ENCODE measurements around the gene ADAMTS12. TPM values are rescaled to one million over a fixed set of nuclear protein-coding genes. Genes with fewer than 3 reads are reported as not detected.
A peak's percentile ranks its signal among the peaks of the same experiment; 100 is the strongest.
"Not testable (repeated sequence)": the region's sequence is repeated elsewhere in the genome, so short reads cannot be mapped to it uniquely, and the experiment has no call there.

The ADAMTS12 gene
- total RNA-seq, 1 donor from 2014 or later: 2.3 TPM

DNA sequence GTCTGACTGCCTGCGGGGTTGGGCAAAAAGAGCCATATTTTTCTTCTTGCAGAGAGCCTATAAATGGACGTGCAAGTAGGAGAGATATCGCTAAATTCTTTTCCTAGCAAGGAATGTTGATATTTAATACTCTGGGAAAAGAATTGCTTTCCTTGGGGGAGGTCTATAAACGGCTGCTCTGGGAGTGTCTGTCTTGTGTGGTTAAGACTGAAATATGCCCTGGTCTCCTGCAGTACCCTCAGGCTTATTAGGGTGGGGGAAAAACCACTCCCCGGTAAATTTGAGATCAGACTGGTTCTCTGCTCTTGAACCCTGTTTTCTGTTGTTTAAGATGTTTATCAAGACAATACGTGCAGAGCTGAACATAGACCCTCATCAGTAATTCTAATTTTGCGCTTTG lies 14.5 kb upstream of the ADAMTS12 start:
- DNase-seq (ENCODE audit: low read depth): not testable (repeated sequence)

DNA sequence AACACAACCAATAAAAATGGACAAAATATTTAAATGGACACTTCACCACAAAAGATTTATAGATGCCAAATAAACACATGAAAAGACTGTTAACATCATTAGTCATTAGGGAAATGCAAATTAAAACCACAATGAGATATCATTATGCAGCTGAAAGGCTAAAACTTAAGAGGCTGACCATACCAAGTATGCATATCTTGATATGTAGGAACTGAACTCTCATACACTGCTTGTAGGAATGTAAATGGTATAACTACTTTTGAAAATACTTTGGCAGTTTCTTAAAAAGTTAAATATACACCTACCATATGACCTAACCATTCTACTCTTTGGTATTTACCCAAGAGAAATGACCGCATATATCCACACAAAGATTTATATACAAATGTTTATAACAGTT lies 13.6 kb upstream of the ADAMTS12 start:
- DNase-seq (ENCODE audit: low read depth): no peak

DNA sequence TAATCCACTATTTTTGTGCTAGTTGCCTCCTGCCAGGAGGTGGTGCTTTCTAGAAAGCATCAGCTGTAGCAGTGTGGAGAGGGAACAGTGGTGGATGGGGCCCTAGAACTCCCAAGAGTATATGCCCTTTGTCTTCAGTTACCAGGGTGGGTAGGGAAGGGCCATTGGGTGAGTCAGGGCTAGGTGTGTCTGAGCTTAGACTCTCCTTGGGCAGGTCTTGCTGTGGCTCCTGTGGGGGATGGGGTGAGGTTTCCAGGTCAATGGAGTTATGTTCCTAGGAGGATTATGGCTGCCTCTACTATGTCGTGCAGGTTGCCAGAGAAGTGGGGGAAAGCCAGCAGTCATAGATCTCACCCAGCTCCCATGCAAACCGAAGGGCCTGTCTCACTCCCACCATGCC lies 11.3 kb upstream of the ADAMTS12 start:
- no peak for DNase-seq (ENCODE audit: low read depth)

DNA sequence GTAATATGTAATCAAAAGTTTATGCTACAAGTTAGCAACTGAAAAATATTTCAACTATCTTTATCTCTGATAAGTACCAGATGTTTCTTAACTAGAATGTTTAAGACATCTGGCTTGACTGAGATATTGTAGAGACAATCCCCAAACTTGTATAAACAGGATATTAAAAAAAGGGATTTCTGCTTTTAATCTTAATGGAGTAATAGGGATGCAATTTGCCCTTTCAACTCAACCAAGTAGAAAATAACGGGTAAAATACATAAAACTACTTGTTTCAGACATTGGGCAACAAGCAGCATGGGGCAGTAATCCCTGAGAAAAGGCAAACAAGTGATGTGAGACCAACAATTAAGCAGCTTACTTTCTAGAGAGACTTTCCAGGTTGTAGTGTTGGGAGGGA lies 9.4 kb upstream of the ADAMTS12 start:
- DNase-seq (ENCODE audit: low read depth): no peak

DNA sequence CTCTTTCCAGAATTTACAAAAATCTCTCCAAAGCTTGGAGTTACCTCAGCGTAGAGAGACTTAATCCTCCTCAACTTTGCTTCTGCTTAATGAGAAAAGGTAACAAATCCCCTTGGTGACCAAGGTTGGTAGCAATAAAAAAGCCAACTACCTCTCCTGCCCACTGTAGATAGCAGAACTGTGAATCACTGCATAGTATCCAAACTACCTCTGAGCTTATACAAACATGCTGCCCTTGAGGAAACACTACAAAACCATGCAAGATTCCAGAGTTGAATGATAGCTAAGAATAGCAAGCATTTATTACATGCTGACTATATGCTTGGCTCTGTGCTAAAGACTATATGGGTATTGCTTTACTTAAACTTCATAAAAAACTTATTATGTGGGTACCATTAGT lies 2.8 kb upstream of the ADAMTS12 start:
- peak; percentile 87 for DNase-seq (ENCODE audit: low read depth)

DNA sequence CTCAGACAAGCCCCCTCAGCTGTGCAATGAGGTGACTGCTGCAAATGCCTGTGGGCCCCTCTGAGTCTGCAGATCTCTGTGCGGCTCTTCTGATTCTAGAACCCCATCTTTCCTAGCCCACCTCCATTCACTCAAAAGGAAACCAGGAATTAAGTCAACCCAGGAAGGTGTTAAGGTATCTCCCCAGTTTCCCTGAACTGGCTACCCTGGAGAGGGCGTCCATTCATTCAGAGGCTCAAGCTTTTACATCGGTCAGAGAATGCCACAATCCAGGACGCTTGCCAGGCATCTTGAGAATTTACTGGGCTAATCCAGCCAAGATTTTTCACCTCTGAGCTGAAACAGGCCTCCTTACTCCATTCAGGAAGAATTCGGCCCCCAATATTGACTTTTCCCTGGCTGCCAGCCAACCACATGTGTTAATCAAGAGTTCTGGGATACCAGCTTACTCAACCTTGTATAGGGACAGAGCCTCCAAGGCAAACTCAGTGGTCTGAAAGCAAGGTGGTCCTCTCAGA lies 889 bp upstream of the ADAMTS12 start:
- peak; percentile 93 for DNase-seq (ENCODE audit: low read depth)

DNA sequence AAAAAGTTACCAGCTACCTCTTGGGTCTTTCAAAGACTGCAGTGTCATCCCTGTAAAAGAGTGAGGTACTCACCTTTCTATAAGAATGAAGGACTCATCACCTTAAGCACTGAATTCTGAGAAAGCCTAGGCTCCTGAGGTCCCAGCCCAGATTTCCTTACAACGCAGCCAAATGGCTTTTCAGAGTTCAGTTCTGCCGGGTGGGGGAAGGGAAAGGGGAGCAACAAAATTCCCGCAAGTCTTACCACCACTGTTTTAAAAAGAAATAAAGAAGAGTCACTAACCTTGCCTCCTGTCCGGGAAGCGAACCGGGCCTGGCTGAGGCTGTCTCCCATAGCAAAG lies 373 bp downstream of the ADAMTS12 start:
- DNase-seq (ENCODE audit: low read depth): no peak

DNA sequence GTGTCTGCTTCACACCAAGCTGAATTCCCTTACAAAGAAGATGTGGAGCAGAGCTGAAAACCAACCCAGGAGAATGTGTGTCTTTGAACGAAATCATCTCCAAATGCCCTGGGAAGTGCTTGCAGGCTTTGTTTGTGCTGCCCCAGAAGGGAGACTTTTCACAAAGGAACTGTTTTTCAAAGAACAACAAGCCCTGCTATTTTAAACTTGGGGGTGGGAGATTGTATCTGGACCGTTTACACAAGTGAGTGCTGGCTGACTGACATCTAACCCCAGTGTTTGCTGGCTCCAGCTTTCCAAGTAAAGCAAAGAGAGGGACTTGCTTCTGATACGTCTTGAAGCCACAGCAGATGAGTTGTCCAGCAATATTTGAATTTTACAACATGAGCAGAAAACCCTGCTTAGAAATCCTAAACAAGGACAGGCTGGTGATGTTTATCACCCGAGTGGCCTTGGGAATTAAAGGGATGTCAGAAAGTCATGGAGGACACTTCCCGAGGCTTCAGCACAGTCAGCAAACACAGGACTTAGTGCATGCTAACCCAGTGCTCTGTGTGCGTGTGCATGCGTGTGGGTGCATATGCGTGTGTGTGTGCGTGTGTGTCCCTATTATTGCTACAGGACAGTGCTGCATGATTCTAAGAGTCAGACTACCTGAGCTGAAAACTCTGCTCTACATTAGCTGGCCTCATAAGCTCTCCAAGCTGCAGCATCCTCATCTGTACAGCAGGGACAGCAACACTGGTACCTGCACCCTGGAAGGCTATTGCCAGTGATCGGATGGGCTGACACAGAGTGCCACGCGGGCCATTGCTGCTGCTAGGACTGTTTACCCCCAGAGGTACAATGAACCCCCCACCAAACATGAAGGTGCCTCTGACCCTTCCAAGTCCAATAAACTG lies 1.4 kb downstream of the ADAMTS12 start:
- no peak for DNase-seq (ENCODE audit: low read depth)

DNA sequence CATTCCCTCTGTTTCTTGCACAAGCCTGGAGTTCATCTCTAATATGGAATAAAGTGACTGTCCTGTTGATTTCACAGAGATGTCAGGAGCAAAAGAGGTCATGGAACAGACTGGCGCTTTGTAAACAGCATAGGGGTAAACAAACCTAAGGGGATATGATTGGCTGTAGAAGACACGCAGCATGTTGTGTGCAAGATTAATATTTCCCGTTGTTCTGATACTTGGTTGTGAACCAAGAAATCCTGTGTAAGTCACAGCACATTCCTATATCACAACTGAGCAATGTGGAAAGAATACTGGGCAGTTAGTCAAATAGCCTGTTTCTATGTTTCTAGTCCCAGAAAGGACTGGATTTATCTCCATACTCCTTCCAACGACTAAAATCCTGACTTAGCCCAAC lies 3.2 kb downstream of the ADAMTS12 start:
- no peak for DNase-seq (ENCODE audit: low read depth)

DNA sequence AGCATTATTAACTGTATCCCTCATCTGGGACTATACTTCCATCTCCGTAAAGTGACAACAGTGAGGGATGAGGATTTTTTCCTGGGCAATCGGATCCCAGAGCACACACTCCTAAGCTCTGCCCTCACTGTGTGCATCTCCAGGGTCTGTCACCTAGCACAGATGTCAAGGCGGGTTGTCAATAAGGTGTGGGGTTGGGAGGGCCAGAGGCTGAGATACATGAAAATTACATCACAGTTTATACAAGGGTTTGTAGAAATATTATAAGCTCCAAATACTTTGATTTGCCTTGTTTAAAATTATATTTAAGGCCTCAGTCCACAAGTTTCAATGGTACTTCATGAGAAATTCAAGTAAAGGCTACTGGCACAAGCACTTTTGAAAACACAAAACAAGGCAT lies 4.5 kb downstream of the ADAMTS12 start:
- DNase-seq (ENCODE audit: low read depth): no peak

DNA sequence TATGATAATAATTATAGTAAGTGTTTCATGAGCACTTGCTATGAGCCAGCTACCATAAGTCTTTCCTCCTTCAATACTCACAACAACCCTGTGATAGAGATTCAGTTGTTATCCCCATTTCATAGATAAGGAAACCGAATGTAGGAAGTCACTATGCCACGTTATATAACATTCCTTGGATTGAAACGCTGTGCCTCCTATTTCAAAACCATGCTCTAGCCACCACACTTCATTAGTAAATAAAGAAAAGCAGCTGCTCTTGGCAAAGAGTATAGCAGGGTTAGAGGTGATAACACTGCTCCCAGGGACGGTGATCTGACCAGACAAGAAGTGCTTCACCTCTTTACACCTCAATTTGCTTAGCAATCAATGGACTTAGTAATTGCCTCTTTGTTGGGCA lies 5.5 kb downstream of the ADAMTS12 start:
- no peak for DNase-seq (ENCODE audit: low read depth)

DNA sequence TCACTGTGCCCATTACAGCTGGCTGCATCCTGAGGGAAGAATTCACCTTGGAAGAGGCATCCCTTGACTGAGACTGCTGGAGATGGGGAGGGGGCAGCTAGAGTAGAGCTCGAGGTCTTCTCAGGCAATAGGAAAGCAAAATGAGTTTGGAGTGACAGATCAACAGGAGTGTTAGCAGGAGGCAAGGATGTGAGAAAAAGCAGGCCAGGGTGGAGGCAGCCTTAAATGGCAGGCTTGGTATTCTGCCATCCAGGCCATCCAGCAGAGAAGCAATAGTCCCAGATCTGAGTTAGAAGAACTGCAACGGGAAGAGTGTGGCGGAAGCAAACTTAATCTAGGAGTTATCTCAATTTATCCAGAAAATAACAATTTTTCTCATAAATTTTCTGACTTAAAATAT lies 6.1 kb downstream of the ADAMTS12 start:
- DNase-seq (ENCODE audit: low read depth): no peak

DNA sequence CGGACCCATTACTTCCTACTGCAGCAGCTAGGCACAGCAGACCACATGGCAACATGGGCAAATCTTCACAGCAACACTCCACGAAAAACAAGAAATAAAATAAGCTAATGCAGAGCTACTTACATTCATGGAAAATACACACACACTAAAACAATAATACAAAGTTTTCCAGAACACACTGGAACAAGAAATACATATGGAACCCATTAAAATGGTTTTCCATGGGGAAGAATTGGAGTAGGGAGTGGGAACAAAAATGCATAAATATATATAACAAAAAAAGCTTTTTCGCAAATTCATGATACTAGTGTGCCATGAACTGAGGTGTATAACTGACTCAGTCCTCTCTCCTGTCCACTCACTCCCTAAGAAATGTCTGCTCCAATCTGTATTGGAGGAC lies 8.3 kb downstream of the ADAMTS12 start:
- no peak for DNase-seq (ENCODE audit: low read depth)

DNA sequence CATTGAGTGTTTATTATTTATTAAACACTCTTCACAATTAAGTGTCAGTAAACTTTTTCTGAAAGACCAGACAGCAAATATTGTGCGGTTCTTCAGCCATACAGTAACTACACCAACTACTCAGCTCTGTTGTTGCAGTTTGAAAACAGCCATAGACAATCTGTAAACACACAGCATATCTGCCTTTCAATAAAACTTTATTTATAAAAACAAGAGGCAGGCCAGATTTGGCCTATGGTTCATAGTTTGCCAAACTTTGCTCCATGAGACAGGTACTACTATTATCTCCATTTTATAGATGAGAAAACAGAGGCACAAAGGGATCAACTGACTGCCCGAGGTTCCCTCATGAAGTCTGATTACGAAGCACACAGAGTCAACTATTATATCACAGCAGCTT lies 11.5 kb downstream of the ADAMTS12 start:
- DNase-seq (ENCODE audit: low read depth): no peak

DNA sequence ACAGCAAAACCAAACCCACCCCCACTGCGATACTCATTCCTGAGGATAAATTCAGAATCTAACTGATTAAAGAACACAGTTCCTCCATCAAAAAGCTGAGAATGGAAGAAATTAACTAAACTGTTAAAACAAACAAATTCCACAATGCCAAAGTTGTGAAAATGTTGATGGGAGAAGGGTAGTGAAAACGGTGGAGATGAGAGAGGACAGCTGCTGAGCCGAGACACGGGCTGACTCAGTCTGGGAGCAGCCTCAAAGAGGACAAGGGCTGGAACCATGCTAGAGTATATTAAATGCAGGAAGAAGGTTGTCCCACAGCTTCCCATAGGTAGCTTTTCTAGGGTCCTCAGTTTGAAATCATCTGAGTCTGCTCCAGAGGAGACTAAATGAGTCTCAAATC lies 14.3 kb downstream of the ADAMTS12 start:
- DNase-seq (ENCODE audit: low read depth): no peak

DNA sequence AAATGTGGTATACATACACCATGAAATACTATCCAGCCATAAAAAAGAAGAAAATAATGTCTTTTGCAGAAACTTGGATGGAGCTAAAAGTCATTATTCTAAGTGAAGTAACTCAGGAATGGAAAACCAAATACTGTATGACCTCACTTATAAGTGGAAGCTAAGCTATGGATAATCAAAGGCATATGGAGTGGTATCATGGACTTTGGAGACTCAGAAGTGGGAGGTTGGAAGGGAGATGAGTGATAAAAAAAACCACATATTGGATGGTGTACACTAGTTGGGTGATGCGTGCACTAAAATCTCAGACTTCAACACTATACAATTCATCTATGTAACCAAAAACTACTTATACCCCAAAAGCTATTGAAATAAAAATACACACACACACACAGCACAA lies 24.5 kb downstream of the ADAMTS12 start:
- DNase-seq (ENCODE audit: low read depth): no peak

DNA sequence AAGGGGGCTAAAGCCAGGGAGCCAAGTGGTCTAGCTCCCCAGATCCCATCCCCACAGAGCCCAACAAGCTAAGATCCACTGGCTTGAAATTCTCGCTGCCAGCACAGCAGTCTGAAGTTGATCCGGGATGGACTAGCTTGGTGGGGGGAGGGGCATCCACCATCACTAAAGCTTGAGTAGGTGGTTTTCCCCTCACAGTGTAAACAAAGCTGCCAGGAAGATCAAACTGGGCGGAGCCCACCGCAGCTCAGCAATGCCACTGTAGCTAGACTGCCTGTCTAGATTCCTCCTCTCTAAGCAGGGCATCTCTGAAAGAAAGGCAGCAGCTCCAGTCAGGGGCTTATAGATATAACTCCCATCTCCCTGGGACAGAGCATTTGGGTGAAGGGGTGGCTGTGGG lies 32.6 kb downstream of the ADAMTS12 start:
- DNase-seq (ENCODE audit: low read depth): peak; percentile 75

DNA sequence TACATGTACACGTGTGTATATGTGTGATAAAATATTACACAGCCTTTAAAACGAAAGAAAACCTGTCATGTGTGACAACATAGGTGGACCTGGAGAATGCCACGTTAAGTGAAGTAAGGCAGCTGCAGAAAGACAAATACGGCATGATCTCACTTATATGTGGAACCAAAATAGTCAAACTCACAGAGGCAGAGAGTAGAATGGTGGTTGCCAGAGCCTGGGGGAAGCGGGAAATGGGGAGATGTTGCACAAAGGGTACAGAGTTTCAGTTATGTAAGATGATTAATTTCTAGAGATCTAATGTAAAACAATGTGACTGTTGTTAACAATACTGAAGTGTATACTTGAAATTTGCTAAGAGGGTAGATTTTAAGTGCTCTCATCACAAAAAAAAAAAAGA lies 34.8 kb downstream of the ADAMTS12 start:
- DNase-seq (ENCODE audit: low read depth): no peak

DNA sequence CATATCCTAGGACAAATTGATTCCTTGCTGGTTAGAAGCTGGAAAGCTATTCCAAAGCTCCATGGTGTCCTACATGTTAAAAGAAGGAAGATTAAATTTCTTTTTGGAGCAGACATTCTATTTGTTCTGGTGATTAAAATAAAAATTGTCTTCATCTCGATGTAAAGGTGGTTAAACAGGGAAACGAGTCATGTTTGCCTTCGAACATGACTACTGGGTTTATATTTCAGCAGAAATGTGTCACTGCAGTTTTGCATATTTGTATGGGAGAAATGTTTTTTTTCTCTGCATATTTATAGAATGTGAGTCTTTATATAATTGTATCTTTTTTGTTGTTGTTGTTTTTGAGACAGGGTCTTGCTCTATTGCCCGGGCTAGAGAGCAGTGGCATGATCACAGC lies 36.4 kb downstream of the ADAMTS12 start:
- DNase-seq (ENCODE audit: low read depth): peak; percentile 11

DNA sequence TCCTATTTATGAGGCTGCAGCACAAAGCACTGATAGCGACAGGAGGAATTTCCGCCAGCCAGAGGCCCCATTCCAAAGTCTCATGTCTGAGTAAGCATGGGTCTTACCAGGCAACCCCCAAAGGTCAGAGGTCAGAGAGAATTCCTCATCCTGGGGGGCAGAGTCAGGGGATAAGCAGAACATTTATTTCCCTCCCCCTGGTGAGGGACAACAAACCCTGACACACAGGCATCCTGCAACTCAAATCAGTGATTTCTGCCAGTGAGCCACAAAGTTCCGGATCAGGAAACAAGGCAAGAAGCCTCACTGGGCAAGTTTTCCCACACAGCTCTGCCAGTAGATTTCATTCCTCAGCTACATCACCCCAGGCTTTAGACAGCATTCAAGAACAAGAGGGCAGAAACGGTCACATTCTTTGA lies 37.0 kb downstream of the ADAMTS12 start:
- DNase-seq (ENCODE audit: low read depth): peak; percentile 98

DNA sequence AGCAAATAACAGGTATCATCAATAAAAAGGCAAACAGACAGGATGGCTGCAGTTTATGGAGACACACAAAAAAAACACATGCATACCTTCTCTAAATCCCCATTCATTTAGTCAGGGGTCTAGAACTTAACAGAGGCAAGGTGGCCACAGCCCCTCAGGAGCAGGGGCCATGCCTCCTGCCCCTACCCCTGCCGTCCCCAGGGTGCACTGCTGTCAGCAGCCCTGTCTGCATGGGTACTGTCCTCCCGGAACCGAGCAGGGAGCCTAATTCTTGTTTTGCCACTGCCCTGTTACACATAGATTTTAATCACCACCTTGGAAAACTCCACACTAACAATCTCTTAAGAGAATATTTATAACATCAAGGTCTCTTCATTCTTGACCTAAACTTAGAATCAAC lies 39.0 kb downstream of the ADAMTS12 start:
- no peak for DNase-seq (ENCODE audit: low read depth)

DNA sequence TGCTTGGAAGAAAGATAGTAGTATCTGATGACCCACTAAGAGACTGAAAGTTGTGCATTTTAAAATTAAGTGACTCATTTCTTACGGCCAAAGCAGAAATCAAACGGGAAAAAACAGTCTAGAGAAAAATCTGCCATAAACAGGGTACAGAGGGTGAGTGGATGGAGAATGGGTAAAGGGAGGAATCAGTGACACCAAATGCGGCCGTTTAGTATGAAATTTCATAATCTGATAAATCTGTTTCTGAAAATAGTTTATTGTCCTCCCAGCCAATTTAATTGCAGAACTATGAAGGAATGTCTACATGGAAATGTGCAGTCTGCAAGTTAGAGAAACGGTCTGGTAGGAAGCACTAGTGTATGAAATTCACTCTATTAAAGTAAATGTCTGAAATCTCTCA lies 39.5 kb downstream of the ADAMTS12 start:
- no peak for DNase-seq (ENCODE audit: low read depth)

DNA sequence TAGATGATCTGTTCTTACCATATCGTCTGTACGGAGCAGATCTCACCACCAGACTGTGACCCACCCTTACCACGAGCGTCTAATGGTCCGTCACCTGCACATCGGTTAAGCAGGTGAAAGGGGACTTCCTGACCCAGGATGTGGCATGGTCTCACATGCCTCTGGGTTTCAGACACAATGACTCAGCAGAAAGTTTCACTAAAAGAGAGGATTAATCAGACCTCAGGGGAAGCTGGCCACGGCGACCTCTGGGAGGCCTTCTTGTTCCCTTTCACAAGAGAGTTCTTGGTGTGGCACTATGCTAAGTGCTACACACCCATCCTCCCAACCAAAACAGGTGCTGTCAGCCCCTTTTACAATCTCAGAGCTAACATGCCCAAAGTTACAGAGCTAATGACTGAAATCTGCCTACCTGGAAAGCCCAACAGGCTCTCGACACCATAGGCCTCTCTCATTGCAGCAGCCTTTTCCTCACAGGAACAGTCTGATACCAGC lies 41.6 kb downstream of the ADAMTS12 start:
- peak; percentile 97 for DNase-seq (ENCODE audit: low read depth)

DNA sequence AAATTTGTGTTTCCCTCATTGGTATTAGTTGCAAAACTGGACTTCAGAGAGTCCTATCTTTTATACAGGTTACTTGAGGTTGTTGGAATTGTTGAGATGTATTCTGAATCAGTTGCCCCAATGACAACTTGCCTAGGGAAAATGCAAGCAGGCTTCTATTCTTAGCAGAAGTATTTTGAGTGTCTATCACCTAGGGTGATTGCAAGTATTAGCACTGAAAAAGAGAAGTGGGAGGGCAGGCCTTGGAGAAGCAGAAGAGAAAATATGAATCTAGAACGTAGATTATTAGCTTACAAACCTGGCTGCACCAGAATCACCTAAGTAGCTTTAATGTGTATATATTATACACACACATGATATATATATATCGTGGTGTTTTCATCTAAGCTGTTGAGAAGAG lies 43.2 kb downstream of the ADAMTS12 start:
- no peak for DNase-seq (ENCODE audit: low read depth)
